ENCODE measurements around the gene IFNA16.
"Not testable (repeated sequence)": the region's sequence is repeated elsewhere in the genome, so short reads cannot be mapped to it uniquely, and the experiment has no call there.

The IFNA16 gene

GRCh38 chr9:21210311-21210710, 6.8 kb downstream of the IFNA16 start:
- no peak for TF ChIP-seq ZNF274 (IDR thresholded peaks at IDR 0.05; ENCODE audit: low read depth, low read length)

GRCh38 chr9:21207043-21207442, 10.1 kb downstream of the IFNA16 start, which contains the start of gene IFNA10:
Gene IFNA10, minus strand, starts transcription at chr9:21207143. Its CDS starts 46 bp downstream, at chr9:21207097.
- H3K4me3 ChIP-seq (ENCODE audit: low read length): not testable (repeated sequence)

More at GRCh38 chr9:21210311-21210710, 6.8 kb downstream of the IFNA16 start:
- no peak overlapping the region for H3K4me3 ChIP-seq (ENCODE audit: low read length)

GRCh38 chr9:21205204-21205603, 11.9 kb downstream of the IFNA16 start:
- no peak overlapping the region for H3K4me3 ChIP-seq (ENCODE audit: low read length)
- TF ChIP-seq ZNF274 (IDR thresholded peaks at IDR 0.05; ENCODE audit: low read depth, low read length): no peak

- not testable (repeated sequence) for H3K4me3 ChIP-seq (ENCODE audit: low read length)
Measured at GRCh38 chr9:21202105-21202504, 15.0 kb downstream of the IFNA16 start, which contains the start of gene IFNA7. Gene IFNA7, minus strand, starts transcription at chr9:21202205. Its CDS starts 40 bp downstream, at chr9:21202165.

- not testable (repeated sequence) for H3K4me3 ChIP-seq (ENCODE audit: low read length)
Measured at GRCh38 chr9:21194867-21195776, 22.0 kb downstream of the IFNA16 start.

GRCh38 chr9:21187487-21187886, 29.6 kb downstream of the IFNA16 start, which contains the start of gene IFNA4:
Gene IFNA4, minus strand, starts transcription at chr9:21187587. Its CDS starts 56 bp downstream, at chr9:21187531.
- not testable (repeated sequence) for H3K4me3 ChIP-seq (ENCODE audit: low read length)

- not testable (repeated sequence) for H3K4me3 ChIP-seq (ENCODE audit: low read length)
Measured at GRCh38 chr9:21182810-21183736, 34.0 kb downstream of the IFNA16 start.

GRCh38 chr9:21174671-21175070, 42.4 kb downstream of the IFNA16 start:
- no peak overlapping the region for H3K4me3 ChIP-seq (ENCODE audit: low read length)
- TF ChIP-seq ZNF274 (IDR thresholded peaks at IDR 0.05; ENCODE audit: low read depth, low read length): no peak

GRCh38 chr9:21172156-21172555, 45.0 kb downstream of the IFNA16 start:
- TF ChIP-seq ZNF274 (IDR thresholded peaks at IDR 0.05; ENCODE audit: low read depth, low read length): no peak
- no peak overlapping the region for H3K4me3 ChIP-seq (ENCODE audit: low read length)

- TF ChIP-seq ZNF274 (IDR thresholded peaks at IDR 0.05; ENCODE audit: low read depth, low read length): no peak
- H3K4me3 ChIP-seq (ENCODE audit: low read length): no peak overlapping the region
Measured at GRCh38 chr9:21171351-21171750, 45.8 kb downstream of the IFNA16 start.

GRCh38 chr9:21166560-21166959, 50.6 kb downstream of the IFNA16 start, which contains the start of gene IFNA21:
Gene IFNA21, minus strand, starts transcription at chr9:21166660. Its CDS starts 48 bp downstream, at chr9:21166612.
- not testable (repeated sequence) for H3K4me3 ChIP-seq (ENCODE audit: low read length)

All from GM08714 (cell line).